NCI-H1694 treated with DMSO at 0.1 percent for 48 hours (cell line): ENCODE measurements around the gene ENOSF1.

Experiments used
- DNase-seq: peaks from one replicate; lab custom pipeline; 2025; lab: John Stamatoyannopoulos, UW

ENOSF1 gene

DNA sequence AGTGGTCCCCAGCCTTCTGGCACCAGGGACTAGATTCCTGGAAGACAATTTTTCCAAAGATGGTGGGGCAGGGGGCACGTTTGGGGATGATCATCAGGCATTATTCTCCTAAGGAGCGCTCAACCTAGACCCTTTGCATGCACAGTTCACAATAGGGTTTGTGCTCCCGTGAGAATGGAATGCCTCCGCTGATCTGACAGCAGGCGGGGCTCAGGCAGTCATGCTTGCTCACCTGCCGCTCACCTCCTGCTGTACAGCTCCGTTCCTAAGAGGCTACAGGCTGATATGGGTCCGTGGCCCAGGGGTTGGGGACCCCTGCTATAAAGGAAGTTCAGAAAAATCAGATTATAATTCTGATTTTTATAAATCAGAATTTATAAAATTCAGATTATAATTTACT, 77.3 kb downstream of the ENOSF1 start:
- DNase-seq = no peak

DNA sequence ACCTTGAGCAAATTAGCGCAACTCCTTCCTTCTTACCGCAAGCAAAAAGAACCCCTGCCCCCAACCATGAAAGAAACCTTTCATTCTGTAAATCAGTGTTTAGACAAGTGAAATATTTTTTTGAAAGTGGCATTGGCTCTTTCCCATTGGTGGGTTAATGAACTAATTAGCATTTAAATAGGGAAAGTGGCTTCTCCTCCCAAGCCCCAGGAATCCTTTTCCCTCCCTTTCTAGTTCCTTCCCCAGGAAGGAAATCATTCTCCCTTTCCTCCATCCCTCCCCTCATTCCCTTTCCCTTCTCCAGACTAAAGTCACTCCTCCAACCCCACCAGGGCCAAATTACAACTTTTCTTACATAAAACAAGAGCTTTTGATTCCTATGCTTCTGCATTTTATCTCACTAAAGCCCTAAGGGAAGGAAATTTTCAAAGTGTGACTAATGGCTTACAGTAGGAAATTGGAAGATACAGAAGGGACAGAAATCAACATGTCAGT, 77.8 kb downstream of the ENOSF1 start:
- no peak for DNase-seq

DNA sequence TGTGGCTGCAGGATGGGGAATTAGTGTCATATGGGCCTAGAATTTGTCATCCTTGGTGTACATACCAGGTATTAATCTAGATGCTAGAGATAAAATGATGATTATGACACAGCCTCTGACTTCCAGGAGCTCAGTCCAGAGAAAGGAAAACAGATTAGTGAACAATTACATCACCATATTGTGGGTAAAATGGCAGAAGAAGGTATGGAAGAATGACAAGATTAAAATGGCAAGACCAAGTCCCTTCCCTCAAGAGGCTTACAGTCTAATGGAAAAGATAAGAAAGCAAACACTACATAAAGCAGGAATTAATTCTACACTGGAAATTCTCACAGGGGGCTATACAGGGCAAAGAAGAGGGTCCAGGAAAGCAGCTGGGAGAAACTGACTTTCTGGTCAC, 80.9 kb downstream of the ENOSF1 start:
- no peak for DNase-seq

DNA sequence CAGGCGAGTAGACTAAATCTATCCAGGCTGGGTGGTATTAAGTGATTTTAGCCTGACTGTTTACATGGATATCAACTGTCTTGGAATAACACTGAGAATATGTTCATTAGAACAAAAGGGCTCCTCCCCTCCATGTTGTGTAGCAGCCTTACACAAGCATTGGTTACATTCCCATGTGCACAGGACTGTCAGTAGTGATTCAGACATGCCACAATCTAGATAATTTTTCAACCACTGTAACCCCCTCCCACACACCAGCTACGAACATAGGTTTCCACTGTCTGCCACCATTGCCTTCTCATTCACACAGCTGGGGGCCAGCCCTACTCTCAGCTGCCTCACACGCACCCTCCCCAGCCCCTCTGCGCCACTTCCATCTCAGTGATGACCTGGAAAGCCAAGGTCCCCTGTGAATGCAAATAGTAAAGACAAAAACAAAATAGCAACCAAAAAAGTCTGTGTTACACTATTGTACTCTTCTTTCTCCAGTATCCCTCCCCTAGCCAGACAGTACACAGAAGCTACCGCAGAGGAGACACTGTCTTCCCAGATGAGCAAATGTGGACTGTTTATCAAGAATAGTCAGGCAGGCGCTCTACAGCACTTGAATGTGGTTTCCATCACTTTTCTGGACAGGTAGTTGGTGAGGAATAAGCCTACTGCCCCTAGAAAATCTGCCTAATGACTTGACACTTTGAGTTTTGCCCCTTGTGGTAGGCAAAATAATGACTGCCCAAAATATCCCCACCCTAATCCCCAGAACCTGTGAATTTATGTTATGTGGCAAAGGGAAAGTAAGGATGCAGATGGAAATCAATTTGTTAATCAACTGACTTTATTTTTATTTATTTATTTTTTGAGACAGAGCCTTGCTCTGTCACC, 82.9 kb downstream of the ENOSF1 start:
- no peak for DNase-seq

DNA sequence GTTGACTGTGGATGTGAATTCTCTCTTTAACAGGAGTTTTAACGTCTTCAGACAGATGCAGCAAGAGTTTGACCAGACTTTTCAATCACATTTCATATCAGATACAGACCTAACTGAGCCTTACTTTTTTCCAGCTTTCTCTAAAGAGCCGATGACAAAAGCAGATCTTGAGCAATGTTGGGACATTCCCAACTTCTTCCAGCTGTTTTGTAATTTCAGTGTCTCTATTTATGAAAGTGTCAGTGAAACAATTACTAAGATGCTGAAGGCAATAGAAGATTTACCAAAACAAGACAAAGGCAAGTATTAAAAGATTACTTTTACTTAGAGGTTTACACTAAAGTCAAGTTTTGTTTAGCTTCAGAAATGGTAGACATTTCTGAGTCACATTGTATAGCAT, 85.2 kb downstream of the ENOSF1 start:
- DNase-seq = no peak

DNA sequence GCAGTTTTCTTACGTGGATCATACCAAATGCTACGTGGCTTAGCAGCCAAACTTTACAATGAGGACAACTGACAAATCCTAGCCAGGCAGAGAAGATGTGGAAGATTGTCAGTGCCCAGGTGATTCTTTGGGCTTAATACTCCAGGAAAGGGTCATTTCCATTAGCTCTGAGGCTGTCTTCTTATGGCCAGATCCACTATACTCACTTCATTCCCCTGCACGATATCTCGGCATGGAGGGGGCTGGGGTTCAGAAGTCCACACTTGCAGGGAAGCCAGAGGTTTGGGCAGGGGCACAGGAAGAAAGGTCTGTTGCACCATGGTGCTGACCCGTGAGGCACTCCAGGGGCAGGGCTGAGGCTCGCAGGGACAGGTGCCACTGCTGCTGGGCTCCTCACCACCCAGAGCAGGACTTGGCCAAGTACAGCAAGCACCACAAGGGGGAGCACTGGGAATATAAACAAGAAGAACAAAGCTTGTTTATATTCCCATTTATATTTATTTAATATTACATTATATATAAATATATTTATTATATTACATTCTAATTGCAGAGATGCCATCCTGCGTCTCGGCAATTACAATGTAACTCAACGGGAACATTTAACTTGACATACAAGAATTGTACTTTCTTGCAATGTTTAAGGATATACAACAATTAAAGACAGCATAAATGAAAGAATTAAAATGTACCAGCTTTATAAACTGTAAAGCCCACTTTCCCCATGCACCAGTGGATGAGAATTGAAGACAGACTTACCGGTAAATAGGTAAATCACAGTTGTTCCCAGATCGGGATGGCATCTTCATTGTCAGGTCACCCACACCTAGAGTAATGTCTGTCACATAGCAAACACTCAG, 88.4 kb downstream of the ENOSF1 start:
- peak; percentile 29 for DNase-seq

- no peak for DNase-seq
These were observed 90.1 kb downstream of the ENOSF1 start for GRCh38 chr18:622289-622688.

- no peak for DNase-seq
These were observed 91.0 kb downstream of the ENOSF1 start for GRCh38 chr18:621291-622043.
